Neural progenitor cell (in vitro differentiated cells): ENCODE data around the gene NCAPG2. TPM values are rescaled to one million over a fixed set of nuclear protein-coding genes. Genes with fewer than 3 reads are reported as not detected.

Experiments used
- DNase-seq: peaks from one replicate; pipeline ENCODE4 v3.0.0-alpha.2; 2016; ENCODE audit warnings: low spot score
- H2AFZ ChIP-seq: fragments of 200-600 bp; sonication (generic); replicated peaks from 2 replicates; pipeline ENCODE4 v1.6.1; 2016; ENCODE audit warnings: antibody characterized with exemption
- H3F3A ChIP-seq: fragments of 200-600 bp; sonication (generic); 2 replicates; pipeline ENCODE4 v1.6.1; 2016; ENCODE audit warnings: antibody characterized with exemption, low read depth
- H3K27ac ChIP-seq: fragments of 200-600 bp; sonication (generic); 2 replicates; pipeline ENCODE4 v1.5.1; 2016; ENCODE audit warnings: mild to moderate bottlenecking
- H3K27me3 ChIP-seq: fragments of 200-600 bp; sonication (generic); 2 replicates; pipeline ENCODE4 v1.6.1; 2016; ENCODE audit warnings: mild to moderate bottlenecking, moderate library complexity
- H3K36me3 ChIP-seq: fragments of 200-600 bp; sonication (generic); 2 replicates; pipeline ENCODE4 v1.5.1; 2016
- H3K4me1 ChIP-seq: fragments of 200-600 bp; sonication (generic); 2 replicates; pipeline ENCODE4 v1.6.1; 2016; ENCODE audit warnings: mixed run types
- H3K4me2 ChIP-seq: fragments of 200-600 bp; sonication (generic); 2 replicates; pipeline ENCODE4 v1.6.1; 2016
- H3K4me3 ChIP-seq: fragments of 200-600 bp; sonication (generic); 2 replicates; pipeline ENCODE4 v1.5.1; 2016
- H3K79me2 ChIP-seq: fragments of 200-600 bp; sonication (generic); 2 replicates; pipeline ENCODE4 v1.6.1; 2016; ENCODE audit warnings: low read depth
- H3K9ac ChIP-seq: fragments of 200-600 bp; sonication (generic); 2 replicates; pipeline ENCODE4 v1.6.1; 2016
- H3K9me3 ChIP-seq: fragments of 200-600 bp; sonication (generic); 2 replicates; pipeline ENCODE4 v1.5.1; 2016; ENCODE audit warnings: low read depth
- H4K20me1 ChIP-seq: fragments of 200-600 bp; sonication (generic); 2 replicates; pipeline ENCODE4 v1.6.1; 2016; ENCODE audit warnings: low read depth
- H3K27ac Mint-ChIP-seq: 3 replicates; pipeline ENCODE4 v1.8.0; 2021; ENCODE audit warnings: mixed read lengths
- H3K27me3 Mint-ChIP-seq: 2 replicates; pipeline ENCODE4 v1.8.0; 2022; ENCODE audit warnings: low read depth, mild to moderate bottlenecking, inconsistent platforms, moderate library complexity, mixed read lengths; ENCODE audit not compliant: insufficient read depth
- H3K36me3 Mint-ChIP-seq: 3 replicates; pipeline ENCODE4 v1.8.0; 2021; ENCODE audit warnings: mixed read lengths
- H3K4me1 Mint-ChIP-seq: 3 replicates; pipeline ENCODE4 v1.8.0; 2021; ENCODE audit warnings: mixed read lengths
- H3K4me3 Mint-ChIP-seq: 3 replicates; pipeline ENCODE4 v1.8.0; 2021; ENCODE audit warnings: mild to moderate bottlenecking, moderate library complexity, mixed read lengths
- H3K9me3 Mint-ChIP-seq: 3 replicates; pipeline ENCODE4 v1.8.0; 2020; ENCODE audit warnings: mixed read lengths
- EZH2 ChIP-seq: fragments of 200-600 bp; sonication (generic); IDR thresholded peaks from 2 replicates; pipeline ENCODE4 v1.6.1; 2017; ENCODE audit warnings: antibody characterized with exemption, mild to moderate bottlenecking, moderate library complexity
- EZH2phosphoT487 ChIP-seq: fragments of 200-600 bp; sonication (generic); IDR thresholded peaks from 2 replicates; pipeline ENCODE4 v1.6.1; 2017; ENCODE audit warnings: antibody characterized with exemption
- total RNA-seq: library from RNA; depleted of rRNA; stranded (reverse); fragments of >200 nt; gene quantifications from 2 replicates; pipeline ENCODE4 v1.2.3, GENCODE V29; 2015; ENCODE audit warnings: low replicate concordance
- TF ChIP-seq, protein P1 (sequence below): fragments of 200-600 bp; sonication (generic); IDR thresholded peaks from 2 replicates; pipeline ENCODE4 v1.5.1; 2017; ENCODE audit warnings: antibody characterized with exemption, mild to moderate bottlenecking

Gene NCAPG2
- total RNA-seq, 1 donor from 2014 or later, result 89.6 TPM

DNA sequence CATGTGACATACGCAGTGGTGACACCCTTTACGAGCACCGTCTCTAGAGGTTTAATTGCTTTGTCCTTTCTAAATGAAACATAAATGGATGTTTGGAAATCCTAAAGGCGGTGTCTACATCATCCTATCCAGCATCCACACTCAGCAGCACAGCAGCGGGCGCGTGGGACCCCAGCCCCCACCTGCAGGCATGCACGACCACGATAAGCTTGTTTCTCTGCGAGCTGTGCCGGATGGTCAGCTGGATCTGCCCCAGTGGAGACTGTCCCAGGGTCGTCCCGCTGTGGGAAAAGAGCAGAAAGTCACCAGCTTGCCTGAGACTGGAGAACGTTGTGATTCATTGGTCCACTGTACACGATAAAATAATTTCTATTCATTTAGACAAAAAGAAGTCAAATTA is 34.2 kb upstream of the NCAPG2 start:
- Mint-ChIP-seq H3K4me3 (no peak overlapping the region), H3K27ac (no peak overlapping the region), H3K27me3 (no peaks in the 10 kb centered on the region), H3K4me1 (no peaks in the 10 kb centered on the region), H3K36me3 (peaks cover 36% of the 10 kb centered on the region), H3K9me3 (no peaks in the 10 kb centered on the region)
- no peak overlapping the region for H3K9ac ChIP-seq
- no peaks in the 10 kb centered on the region for H3K4me1 ChIP-seq
- DNase-seq, result no peak
- H2AFZ ChIP-seq, result no peak overlapping the region
- H3K4me2 ChIP-seq, result no peak overlapping the region
- H3F3A ChIP-seq, result no peaks in the 10 kb centered on the region
- no peak for TF ChIP-seq EZH2
- TF ChIP-seq, protein P1, sequence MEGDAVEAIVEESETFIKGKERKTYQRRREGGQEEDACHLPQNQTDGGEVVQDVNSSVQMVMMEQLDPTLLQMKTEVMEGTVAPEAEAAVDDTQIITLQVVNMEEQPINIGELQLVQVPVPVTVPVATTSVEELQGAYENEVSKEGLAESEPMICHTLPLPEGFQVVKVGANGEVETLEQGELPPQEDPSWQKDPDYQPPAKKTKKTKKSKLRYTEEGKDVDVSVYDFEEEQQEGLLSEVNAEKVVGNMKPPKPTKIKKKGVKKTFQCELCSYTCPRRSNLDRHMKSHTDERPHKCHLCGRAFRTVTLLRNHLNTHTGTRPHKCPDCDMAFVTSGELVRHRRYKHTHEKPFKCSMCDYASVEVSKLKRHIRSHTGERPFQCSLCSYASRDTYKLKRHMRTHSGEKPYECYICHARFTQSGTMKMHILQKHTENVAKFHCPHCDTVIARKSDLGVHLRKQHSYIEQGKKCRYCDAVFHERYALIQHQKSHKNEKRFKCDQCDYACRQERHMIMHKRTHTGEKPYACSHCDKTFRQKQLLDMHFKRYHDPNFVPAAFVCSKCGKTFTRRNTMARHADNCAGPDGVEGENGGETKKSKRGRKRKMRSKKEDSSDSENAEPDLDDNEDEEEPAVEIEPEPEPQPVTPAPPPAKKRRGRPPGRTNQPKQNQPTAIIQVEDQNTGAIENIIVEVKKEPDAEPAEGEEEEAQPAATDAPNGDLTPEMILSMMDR, result no peak
- TF ChIP-seq EZH2phosphoT487, result no peak
- peaks cover 2% of the 10 kb centered on the region for H3K36me3 ChIP-seq
- H3K79me2 ChIP-seq, result no peaks in the 10 kb centered on the region
- no peaks in the 10 kb centered on the region for H3K9me3 ChIP-seq
- H3K27me3 ChIP-seq, result no peaks in the 10 kb centered on the region
- H4K20me1 ChIP-seq, result no peaks in the 10 kb centered on the region
- no peak overlapping the region for H3K27ac ChIP-seq
- no peak overlapping the region for H3K4me3 ChIP-seq

DNA sequence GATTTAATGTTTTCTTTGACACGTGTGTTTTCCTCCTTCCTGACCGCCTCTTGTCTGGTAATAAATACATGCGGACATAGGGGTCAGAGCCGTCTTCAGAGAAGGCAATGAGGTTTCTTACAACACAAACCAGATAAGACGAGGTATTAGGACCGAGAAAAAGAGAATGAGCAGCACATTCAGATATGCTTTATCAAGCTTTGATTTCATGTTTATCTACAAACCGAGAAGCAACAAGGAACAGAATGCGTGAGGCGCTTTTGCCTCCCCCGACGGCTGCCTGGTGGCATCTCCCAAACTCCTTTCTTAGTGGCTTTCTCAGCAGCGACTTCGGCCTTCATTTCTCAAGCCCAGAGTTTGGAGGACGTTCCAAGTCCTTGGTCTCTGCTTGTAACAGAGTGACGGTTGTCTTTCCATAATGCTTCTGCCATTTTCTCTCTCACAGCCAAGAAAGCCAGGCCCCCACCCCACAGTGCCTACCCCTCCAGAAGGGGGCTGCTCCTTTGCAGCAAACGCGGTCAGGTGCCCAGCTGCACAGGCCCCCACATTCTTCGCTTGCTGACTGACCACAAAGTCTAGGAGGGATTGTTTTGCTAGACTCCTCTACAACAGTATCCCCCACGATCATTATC is 32.6 kb upstream of the NCAPG2 start:
- Histone ChIP-seq H4K20me1 (no peaks in the 10 kb centered on the region), H3K79me2 (no peaks in the 10 kb centered on the region), H3K4me2 (no peak overlapping the region), H3K27ac (no peak overlapping the region), H3F3A (no peaks in the 10 kb centered on the region), H3K36me3 (peaks cover 7% of the 10 kb centered on the region), H3K4me1 (no peaks in the 10 kb centered on the region), H3K4me3 (no peak overlapping the region), H3K9ac (no peak overlapping the region), H3K27me3 (no peaks in the 10 kb centered on the region), H3K9me3 (no peaks in the 10 kb centered on the region), H2AFZ (no peak overlapping the region)
- H3K4me3 Mint-ChIP-seq, result no peak overlapping the region
- H3K36me3 Mint-ChIP-seq, result peaks cover 31% of the 10 kb centered on the region
- no peaks in the 10 kb centered on the region for H3K4me1 Mint-ChIP-seq
- H3K9me3 Mint-ChIP-seq, result no peaks in the 10 kb centered on the region
- TF ChIP-seq, protein P1, result no peak
- TF ChIP-seq EZH2phosphoT487, result no peak
- no peak for TF ChIP-seq EZH2
- H3K27ac Mint-ChIP-seq, result no peak overlapping the region
- DNase-seq, result no peak
- H3K27me3 Mint-ChIP-seq, result no peaks in the 10 kb centered on the region

- H3K4me3 ChIP-seq, result no peak overlapping the region
- no peak overlapping the region for H3K9ac ChIP-seq
- no peak for DNase-seq
- H3F3A ChIP-seq, result no peaks in the 10 kb centered on the region
- peaks cover 7% of the 10 kb centered on the region for H3K36me3 ChIP-seq
- no peaks in the 10 kb centered on the region for H3K79me2 ChIP-seq
- H3K4me2 ChIP-seq, result no peak overlapping the region
- peaks cover 29% of the 10 kb centered on the region for H3K36me3 Mint-ChIP-seq
- H3K27me3 ChIP-seq, result no peaks in the 10 kb centered on the region
- no peaks in the 10 kb centered on the region for H3K9me3 Mint-ChIP-seq
- no peaks in the 10 kb centered on the region for H3K27me3 Mint-ChIP-seq
- H3K27ac Mint-ChIP-seq, result no peak overlapping the region
- H3K4me1 Mint-ChIP-seq, result peaks cover 2% of the 10 kb centered on the region
- H2AFZ ChIP-seq, result no peak overlapping the region
- no peaks in the 10 kb centered on the region for H3K4me1 ChIP-seq
- no peak overlapping the region for H3K4me3 Mint-ChIP-seq
- H4K20me1 ChIP-seq, result no peaks in the 10 kb centered on the region
- no peak overlapping the region for H3K27ac ChIP-seq
- no peak for TF ChIP-seq EZH2phosphoT487
- TF ChIP-seq, protein P1, result no peak
- no peak for TF ChIP-seq EZH2
- H3K9me3 ChIP-seq, result no peaks in the 10 kb centered on the region
Observed at GRCh38 chr7:158735935-158736334, 31.3 kb upstream of the NCAPG2 start.
